ENCODE measurements around the gene SNORC.

The SNORC gene

DNA sequence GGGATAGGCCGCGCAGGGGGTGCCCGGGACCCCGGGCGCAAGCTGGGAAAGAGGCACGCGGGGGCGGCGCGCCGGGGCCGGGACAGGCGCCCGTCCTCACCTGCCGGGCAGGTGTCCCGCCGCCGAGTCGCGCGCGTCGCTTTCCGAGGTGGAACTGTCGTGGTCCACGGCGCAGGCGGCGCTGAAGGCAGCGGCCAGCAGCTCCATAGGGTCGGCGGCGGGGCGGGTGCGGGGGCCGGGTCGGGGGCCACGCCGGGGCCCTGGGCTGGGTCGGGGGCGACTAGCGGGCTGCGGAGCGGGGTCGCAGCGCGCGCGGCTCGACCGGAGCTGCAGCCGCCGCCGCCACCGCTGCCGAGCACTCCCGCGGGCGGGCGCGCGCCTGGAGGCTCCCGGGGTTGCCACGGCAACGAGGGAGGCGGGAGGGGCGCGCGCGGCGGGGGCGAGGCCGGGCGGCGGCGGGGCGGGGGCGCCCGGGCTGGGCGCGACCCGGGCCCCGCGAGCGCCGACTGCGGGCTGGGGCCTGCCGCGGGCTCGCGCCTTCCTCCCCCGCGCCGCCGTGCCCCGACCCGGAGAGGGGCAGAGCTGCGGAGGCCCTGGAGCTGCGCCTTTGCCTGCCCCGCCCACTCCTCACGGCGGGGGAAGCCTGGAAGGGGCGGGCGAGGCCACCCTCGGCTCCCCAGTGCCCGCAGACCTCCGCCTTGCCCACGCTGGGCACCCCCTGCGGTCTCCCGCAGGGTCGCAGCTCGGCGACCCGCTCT lies 57.9 kb downstream of the SNORC start:
- H3K27me3 ChIP-seq (ENCODE audit: insufficient read depth, poor library complexity, severe bottlenecking), result peaks cover 18% of the 10 kb centered on the region
- H3K36me3 ChIP-seq (ENCODE audit: low read depth), result no peaks in the 10 kb centered on the region
- no peak for DNase-seq (ENCODE audit: low spot score)
- H3K4me3 ChIP-seq (ENCODE audit: severe bottlenecking), result peak overlapping the region; percentile 34
- no peak for ATAC-seq (ENCODE audit: low read depth)
- H3K27ac ChIP-seq (ENCODE audit: poor library complexity, severe bottlenecking), result no peak overlapping the region
- no peaks in the 10 kb centered on the region for H3K4me1 ChIP-seq (ENCODE audit: insufficient read depth, poor library complexity, severe bottlenecking)
- TF ChIP-seq, protein P1, sequence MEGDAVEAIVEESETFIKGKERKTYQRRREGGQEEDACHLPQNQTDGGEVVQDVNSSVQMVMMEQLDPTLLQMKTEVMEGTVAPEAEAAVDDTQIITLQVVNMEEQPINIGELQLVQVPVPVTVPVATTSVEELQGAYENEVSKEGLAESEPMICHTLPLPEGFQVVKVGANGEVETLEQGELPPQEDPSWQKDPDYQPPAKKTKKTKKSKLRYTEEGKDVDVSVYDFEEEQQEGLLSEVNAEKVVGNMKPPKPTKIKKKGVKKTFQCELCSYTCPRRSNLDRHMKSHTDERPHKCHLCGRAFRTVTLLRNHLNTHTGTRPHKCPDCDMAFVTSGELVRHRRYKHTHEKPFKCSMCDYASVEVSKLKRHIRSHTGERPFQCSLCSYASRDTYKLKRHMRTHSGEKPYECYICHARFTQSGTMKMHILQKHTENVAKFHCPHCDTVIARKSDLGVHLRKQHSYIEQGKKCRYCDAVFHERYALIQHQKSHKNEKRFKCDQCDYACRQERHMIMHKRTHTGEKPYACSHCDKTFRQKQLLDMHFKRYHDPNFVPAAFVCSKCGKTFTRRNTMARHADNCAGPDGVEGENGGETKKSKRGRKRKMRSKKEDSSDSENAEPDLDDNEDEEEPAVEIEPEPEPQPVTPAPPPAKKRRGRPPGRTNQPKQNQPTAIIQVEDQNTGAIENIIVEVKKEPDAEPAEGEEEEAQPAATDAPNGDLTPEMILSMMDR (IDR thresholded peaks at IDR 0.05; ENCODE audit: poor library complexity, severe bottlenecking), result no peak
- no peaks in the 10 kb centered on the region for H3K9me3 ChIP-seq (ENCODE audit: severe bottlenecking)

Measured in RWPE2 (cell line).